ENCODE results near the gene RAMP1. TPM values are rescaled to one million over a fixed set of nuclear protein-coding genes. Genes with fewer than 3 reads are reported as not detected.
A peak's percentile ranks its signal among the peaks of the same experiment; 100 is the strongest.

Gene RAMP1
- total RNA-seq, 4 donors from 2014 or later, result 11.6 to 87.4 (median 37.1) TPM

DNA sequence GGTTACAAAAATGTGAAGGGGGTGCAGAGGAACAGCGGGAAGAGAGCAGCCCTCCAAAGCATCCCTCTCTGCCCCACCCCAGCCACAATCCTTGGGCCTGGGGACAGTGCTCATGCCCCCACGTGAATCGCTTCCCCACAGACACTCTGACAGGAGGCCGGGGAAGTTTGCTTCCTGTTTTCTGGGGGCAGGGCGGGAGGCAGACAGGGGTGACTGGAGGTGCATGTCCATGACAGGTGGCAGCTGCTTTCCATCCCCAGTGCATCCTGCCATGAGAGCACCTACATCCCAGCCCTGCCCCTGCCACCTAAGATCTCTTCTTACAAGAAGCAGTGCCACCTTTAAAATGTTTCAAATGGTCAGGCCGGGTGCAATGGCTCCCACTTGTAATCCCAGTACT is 60.2 kb downstream of the RAMP1 start:
- Histone ChIP-seq H3K36me3 (no peaks in the 10 kb centered on the region), H3K4me3 (no peak overlapping the region), H3K9me3 (no peaks in the 10 kb centered on the region), H3K4me1 (peaks cover 0 to 15% (median 0%) of the 10 kb centered on the region in 4 donors), H3K27me3 (no peaks in the 10 kb centered on the region), H3K27ac (no peak overlapping the region)
- no peak for TF ChIP-seq POLR2A (IDR thresholded peaks at IDR 0.05)
- TF ChIP-seq, protein P1, sequence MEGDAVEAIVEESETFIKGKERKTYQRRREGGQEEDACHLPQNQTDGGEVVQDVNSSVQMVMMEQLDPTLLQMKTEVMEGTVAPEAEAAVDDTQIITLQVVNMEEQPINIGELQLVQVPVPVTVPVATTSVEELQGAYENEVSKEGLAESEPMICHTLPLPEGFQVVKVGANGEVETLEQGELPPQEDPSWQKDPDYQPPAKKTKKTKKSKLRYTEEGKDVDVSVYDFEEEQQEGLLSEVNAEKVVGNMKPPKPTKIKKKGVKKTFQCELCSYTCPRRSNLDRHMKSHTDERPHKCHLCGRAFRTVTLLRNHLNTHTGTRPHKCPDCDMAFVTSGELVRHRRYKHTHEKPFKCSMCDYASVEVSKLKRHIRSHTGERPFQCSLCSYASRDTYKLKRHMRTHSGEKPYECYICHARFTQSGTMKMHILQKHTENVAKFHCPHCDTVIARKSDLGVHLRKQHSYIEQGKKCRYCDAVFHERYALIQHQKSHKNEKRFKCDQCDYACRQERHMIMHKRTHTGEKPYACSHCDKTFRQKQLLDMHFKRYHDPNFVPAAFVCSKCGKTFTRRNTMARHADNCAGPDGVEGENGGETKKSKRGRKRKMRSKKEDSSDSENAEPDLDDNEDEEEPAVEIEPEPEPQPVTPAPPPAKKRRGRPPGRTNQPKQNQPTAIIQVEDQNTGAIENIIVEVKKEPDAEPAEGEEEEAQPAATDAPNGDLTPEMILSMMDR (IDR thresholded peaks at IDR 0.05), result no peak
- DNase-seq, result no peak

DNA sequence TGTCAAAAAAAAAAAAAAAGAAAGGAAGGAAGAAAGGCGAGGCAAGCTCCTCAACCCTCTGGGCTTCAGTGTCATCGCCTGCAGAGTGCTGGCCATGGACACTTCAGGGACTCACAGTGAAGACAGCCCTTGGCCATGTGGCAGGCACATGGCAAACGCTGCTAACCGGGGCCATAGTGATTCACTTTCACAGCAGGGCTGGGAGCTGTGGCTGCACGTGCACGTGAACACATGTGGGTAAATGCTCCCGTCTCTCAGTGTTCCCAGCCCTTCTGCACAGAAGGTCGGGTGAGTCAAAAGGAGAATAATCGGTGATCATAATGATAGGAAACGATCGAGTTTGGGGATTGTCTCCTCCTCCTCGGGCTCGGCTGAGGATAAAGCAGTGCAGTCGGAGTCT is 61.2 kb downstream of the RAMP1 start:
- H3K36me3 ChIP-seq, result no peaks in the 10 kb centered on the region
- H3K27ac ChIP-seq, result no peak overlapping the region
- H3K4me1 ChIP-seq, result peaks cover 0 to 15% (median 0%) of the 10 kb centered on the region in 4 donors
- TF ChIP-seq POLR2A (IDR thresholded peaks at IDR 0.05), result no peak
- TF ChIP-seq, protein P1 (IDR thresholded peaks at IDR 0.05), result no peak
- no peaks in the 10 kb centered on the region for H3K27me3 ChIP-seq
- no peaks in the 10 kb centered on the region for H3K9me3 ChIP-seq
- no peak overlapping the region for H3K4me3 ChIP-seq
- no peak for DNase-seq

DNA sequence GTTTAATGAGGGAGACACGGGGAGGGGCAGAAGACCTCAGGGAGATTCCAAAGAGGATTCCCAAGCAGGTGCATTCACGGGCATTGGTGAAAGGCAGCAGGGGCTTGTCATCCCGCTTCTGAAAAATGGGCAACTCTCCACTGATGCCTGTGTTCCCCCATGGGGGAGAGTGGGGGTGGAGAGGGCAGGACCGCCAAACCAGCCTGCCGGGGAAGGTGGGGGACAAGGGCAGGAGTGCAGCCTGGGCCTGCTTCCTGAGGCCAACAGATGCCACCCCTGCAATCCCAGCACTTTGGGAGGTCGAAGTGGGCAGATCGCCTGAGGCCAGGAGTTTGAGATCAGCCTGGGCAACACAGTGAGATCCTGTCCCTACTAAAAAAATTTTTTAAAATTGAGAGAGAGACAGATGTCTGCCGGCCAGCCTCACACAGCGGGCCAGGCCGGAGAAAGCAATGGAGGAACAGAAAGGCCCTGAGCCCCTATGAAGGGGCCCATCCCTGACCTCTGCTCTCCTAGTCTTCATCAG is 62.6 kb downstream of the RAMP1 start:
- no peaks in the 10 kb centered on the region for H3K27me3 ChIP-seq
- H3K4me3 ChIP-seq, result no peak overlapping the region
- peak in 1 of 3 donors; percentile 42 for DNase-seq
- H3K27ac ChIP-seq, result no peak overlapping the region
- H3K36me3 ChIP-seq, result no peaks in the 10 kb centered on the region
- no peak for TF ChIP-seq POLR2A (IDR thresholded peaks at IDR 0.05)
- TF ChIP-seq, protein P1 (IDR thresholded peaks at IDR 0.05), result no peak
- peaks cover 0 to 15% (median 0%) of the 10 kb centered on the region in 4 donors for H3K4me1 ChIP-seq
- H3K9me3 ChIP-seq, result no peaks in the 10 kb centered on the region

DNA sequence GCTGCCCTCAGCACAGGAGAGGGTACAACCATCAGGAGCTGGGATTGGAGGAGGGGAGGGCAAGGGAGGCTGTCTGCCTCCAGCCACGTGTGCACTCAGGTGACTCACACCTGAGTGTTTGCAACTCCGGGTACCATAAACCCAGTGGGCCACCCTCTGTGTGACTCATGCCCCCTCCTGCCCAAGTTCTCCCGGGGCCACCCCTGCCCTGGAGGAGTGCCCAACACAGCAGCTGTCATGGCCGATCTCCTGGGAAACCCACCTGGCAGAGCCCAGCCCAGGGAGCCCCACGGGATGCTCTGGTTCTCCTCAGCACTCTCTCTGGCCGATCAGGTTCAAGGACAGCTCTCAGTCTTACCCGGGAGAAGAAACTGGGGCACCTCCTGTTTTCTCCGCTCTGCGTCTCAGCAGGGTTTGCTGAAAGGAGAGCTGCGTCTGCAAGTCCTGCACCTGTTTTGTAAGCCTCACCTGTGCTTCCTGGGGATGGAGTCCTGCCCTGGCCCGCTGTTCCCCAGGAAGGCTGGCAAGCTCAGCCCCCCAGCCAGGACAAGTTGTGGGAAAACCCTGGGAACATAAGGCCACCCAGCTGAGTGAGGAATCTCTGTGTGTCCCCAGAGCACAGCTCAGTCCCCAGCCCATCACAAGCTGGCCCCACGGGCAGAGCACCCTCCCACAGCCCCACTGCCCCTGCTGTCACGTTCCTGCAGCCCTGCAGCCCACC is 63.4 kb downstream of the RAMP1 start:
- DNase-seq, result peak in 2 of 3 donors; percentile 85 to 86
- Histone ChIP-seq H3K4me1 (peaks cover 0 to 15% (median 0%) of the 10 kb centered on the region in 4 donors), H3K4me3 (peak overlapping the region in 3 of 4 donors; percentile 20 to 51 (median 49)), H3K27ac (peak overlapping the region; percentile 52 to 86 (median 62)), H3K27me3 (no peaks in the 10 kb centered on the region), H3K36me3 (no peaks in the 10 kb centered on the region), H3K9me3 (no peaks in the 10 kb centered on the region)
- no peak for TF ChIP-seq POLR2A (IDR thresholded peaks at IDR 0.05)
- TF ChIP-seq, protein P1 (IDR thresholded peaks at IDR 0.05), result no peak

DNA sequence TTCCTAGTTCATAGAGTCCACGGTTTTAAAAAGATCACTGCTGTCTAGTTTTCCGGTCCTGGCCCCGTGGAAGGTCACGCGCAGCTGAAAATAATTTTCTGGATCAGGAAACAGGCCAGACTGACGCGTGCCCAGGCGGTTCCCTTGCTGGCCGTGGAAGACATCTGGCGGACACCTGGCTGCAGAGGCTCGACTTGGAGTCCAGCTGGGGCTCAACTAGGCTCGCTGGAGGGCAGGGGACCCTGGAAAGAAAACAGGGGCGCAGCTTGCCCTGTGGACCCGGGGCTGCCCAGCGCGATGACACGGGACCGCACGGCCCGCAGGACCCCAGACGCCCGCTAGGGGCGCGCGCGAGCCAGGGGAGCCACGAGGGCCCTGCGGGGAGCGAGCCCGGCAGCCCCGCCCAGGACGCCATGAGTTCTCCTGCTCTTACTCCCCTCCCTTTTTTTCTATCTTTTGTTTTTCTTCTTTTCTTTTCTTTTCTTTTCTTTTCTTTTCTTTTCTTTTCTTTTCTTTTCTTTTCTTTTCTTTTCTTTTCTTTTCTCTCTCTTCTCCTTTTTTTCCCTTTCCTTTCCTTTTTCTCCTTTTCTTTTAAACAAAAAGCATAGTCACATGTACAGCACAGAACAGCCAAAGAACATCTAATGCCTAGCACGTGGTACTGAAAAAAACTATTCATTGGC is 64.2 kb downstream of the RAMP1 start:
- H3K36me3 ChIP-seq, result no peaks in the 10 kb centered on the region
- no peaks in the 10 kb centered on the region for H3K9me3 ChIP-seq
- H3K27me3 ChIP-seq, result no peaks in the 10 kb centered on the region
- peak; percentile 53 to 91 (median 88) for DNase-seq
- H3K27ac ChIP-seq, result peak overlapping the region; percentile 52 to 86 (median 62)
- H3K4me3 ChIP-seq, result peak overlapping the region; percentile 20 to 51 (median 39)
- H3K4me1 ChIP-seq, result peaks cover 0 to 15% (median 0%) of the 10 kb centered on the region in 4 donors
- TF ChIP-seq POLR2A (IDR thresholded peaks at IDR 0.05), result no peak
- TF ChIP-seq, protein P1 (IDR thresholded peaks at IDR 0.05), result peak; percentile 77 to 99 (median 94)
